NCI-H345 treated with DMSO at 0.1 percent for 48 hours (cell line): ENCODE results near the gene CFAP57.
"Not testable (repeated sequence)": the region's sequence is repeated elsewhere in the genome, so short reads cannot be mapped to it uniquely, and the experiment has no call there.

ENCODE experiments used
- DNase-seq: peaks from one replicate; lab custom pipeline; 2025; ENCODE audit not compliant: unreplicated experiment; lab: John Stamatoyannopoulos, UW

Gene CFAP57

GRCh38 chr1:43171876-43172526 is at the start of gene CFAP57, which contains the start of gene EBNA1BP2:
CFAP57 (plus strand) TSS chr1:43172330; CDS start chr1:43172754, 424 bp downstream.
EBNA1BP2 (minus strand) TSS chr1:43172290; CDS start chr1:43172118, 172 bp downstream.
- DNase-seq: peak; percentile 88

- no peak for DNase-seq
Measured at GRCh38 chr1:43123031-43123430, 49.1 kb upstream of the CFAP57 start.

GRCh38 chr1:43128816-43129215 is 43.3 kb upstream of the CFAP57 start:
- no peak for DNase-seq

GRCh38 chr1:43129426-43129825 is 42.7 kb upstream of the CFAP57 start:
- DNase-seq: no peak

GRCh38 chr1:43134068-43134467 is 38.1 kb upstream of the CFAP57 start:
- DNase-seq: no peak

GRCh38 chr1:43134640-43135039 is 37.5 kb upstream of the CFAP57 start:
- no peak for DNase-seq

- DNase-seq: no peak
Measured at GRCh38 chr1:43135857-43136781, 36.0 kb upstream of the CFAP57 start.

DNA sequence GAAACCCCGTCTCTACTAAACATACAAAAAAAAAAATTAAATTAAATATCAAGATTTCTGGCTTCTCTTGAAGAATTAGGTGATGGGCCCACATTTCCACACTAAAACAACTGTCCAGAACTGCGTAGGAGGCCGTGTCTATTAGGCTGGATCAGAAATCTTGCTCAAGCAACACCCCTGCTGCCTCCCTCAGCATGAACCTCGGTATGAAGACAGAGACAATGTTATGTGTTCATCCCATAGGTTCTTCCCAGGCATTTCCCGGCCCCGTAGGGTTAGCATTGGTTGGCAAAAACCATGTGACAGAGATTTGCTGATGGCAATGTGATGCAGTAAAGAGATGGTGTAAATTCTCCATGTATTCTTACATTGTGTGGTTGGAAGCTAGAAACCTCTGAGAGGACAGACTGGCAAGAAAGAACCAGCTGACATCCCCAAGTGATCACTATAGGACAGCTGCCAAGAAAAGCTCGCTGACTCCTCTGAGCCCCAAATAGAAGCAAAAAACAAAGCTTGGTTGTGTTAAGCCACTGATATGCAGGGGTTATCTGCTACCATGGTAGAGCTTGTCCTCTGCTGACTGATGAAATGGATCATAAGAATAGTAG is 34.6 kb upstream of the CFAP57 start:
- no peak for DNase-seq

DNA sequence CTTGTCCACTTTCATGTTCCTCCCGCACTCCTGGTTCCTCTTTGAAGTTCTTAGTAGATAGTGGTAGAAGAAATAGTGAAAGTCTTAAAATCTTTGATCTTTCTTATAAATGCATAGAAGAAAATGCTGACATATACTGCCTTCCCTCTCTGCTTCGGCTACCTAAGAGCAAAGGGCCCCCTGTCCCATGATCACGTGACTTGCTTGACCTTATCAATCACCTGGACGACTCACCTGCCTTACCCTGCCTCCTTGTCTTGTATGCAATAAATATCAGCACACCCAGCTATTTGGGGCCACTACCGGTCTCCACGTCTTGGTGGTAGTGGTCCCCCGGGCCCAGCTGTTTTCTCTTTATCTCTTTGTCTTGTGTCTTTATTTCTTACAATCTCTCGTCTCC is 32.8 kb upstream of the CFAP57 start:
- DNase-seq: not testable (repeated sequence)

DNA sequence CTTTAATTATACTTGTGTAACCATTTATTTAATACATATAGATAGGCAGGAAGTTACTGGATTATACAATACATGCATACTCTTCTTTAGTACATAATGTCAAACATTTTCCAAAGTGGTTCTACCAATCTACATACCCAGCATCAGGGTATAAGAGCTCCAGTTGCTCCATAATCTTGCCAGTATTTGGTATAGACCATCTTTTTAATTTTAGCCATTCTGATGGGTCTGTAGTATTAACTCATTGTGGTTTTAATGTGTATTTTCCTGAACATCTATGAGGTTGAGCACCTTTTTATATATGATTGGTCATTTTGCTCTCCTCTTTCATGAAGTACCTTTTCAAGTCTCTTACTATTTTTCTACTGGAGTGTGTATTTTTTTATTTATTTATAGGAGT is 32.1 kb upstream of the CFAP57 start:
- DNase-seq: no peak

- no peak for DNase-seq
Measured at GRCh38 chr1:43140583-43140982, 31.5 kb upstream of the CFAP57 start.

GRCh38 chr1:43143441-43143888 is 28.7 kb upstream of the CFAP57 start:
- DNase-seq: no peak

DNA sequence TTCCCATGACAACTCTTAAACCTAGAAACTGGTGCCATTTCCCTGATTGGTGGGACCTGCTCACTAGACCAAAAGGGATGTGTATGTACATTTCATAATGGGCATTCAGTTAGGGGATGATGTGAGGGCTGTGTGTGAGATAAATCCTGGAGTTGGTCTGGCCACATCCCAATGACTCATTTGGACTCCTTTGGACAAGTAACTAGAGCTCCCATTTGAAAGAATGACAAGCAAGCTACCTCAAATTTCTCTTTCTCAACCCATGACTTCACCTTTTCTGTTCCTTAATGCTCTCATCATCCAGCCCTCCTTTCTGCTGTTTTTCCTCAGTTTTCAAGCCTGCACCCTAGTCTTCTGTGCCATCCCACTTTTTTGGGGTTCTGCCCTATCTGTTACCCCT is 27.9 kb upstream of the CFAP57 start:
- no peak for DNase-seq

- peak; percentile 91 for DNase-seq
Measured at GRCh38 chr1:43147625-43148327, 24.4 kb upstream of the CFAP57 start.

GRCh38 chr1:43149889-43150288 is 22.2 kb upstream of the CFAP57 start:
- no peak for DNase-seq

- no peak for DNase-seq
Measured at GRCh38 chr1:43152866-43153265, 19.3 kb upstream of the CFAP57 start.

DNA sequence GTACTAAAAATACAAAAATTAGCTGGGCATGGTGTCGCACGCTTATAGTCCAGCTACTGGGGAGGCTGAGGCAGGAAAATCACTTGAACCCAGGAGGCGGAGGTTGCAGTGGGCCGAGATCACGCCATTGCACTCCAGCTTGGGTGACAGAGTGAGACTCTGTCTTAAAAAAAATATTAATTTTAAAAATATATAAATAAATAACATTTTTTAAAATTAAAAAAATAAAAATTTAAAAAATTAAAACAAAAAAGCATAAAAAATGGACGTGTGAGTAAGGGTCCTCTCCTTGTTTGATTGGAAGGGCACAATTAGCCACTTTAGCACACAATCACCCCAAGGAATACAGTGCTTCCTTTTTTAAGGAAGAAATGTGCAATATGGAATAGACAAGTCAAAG is 18.7 kb upstream of the CFAP57 start:
- no peak for DNase-seq

- DNase-seq: no peak
Measured at GRCh38 chr1:43156026-43156425, 16.1 kb upstream of the CFAP57 start.

- no peak for DNase-seq
Measured at GRCh38 chr1:43165162-43165561, 7.0 kb upstream of the CFAP57 start.

GRCh38 chr1:43165765-43166164 is 6.4 kb upstream of the CFAP57 start:
- no peak for DNase-seq

- no peak for DNase-seq
Measured at GRCh38 chr1:43171312-43171875, 736 bp upstream of the CFAP57 start.
